Lung (tissue), 12 donors: ENCODE data around the gene NTRK2. TPM values are rescaled to one million over a fixed set of nuclear protein-coding genes. Genes with fewer than 3 reads are reported as not detected.

ENCODE experiments used
- ATAC-seq: fragments of 200-7000 bp; cut with Tn5 transposase; one replicate; pipeline ENCODE4 v1.9.1; 2020; ENCODE audit warnings: moderate number of reproducible peaks; ENCODE audit not compliant: insufficient read depth, low FRiP score
- DNase-seq, 3 donors: peaks; one replicate each; pipeline ENCODE4 v3.0.0-alpha.2; 2013 to 2017
- H3K27ac ChIP-seq, 2 donors: one replicate each; pipeline ENCODE4 v1.5.1; 2013; ENCODE audit warnings: mild to moderate bottlenecking in 2 of 2, moderate library complexity in 2 of 2, control low read depth in 1 of 2, inconsistent platforms in 1 of 2, low read depth in 1 of 2, low read length in 1 of 2
- H3K27me3 ChIP-seq, 3 donors: one replicate each; pipeline ENCODE4 v1.5.1; 2013; ENCODE audit warnings: low read length in 2 of 3; ENCODE audit not compliant: control insufficient read depth in 3 of 3, insufficient read depth in 3 of 3
- H3K36me3 ChIP-seq, 4 donors: one replicate each; pipeline ENCODE4 v1.5.1; 2013; ENCODE audit warnings: low read length in 4 of 4, mild to moderate bottlenecking in 1 of 4, moderate library complexity in 1 of 4; ENCODE audit not compliant: control insufficient read depth in 4 of 4, insufficient read depth in 4 of 4
- H3K4me1 ChIP-seq, 5 donors: one replicate each; pipeline ENCODE4 v1.5.1; 2013; ENCODE audit warnings: low read length in 5 of 5, mild to moderate bottlenecking in 2 of 5, moderate library complexity in 1 of 5; ENCODE audit not compliant: control insufficient read depth in 5 of 5, insufficient read depth in 5 of 5
- H3K4me3 ChIP-seq: one replicate; pipeline ENCODE4 v1.5.1; 2013; ENCODE audit warnings: mild to moderate bottlenecking, control low read depth, moderate library complexity
- H3K9ac ChIP-seq, 2 donors: one replicate each; pipeline ENCODE4 v1.5.1; 2013; ENCODE audit warnings: low read length in 2 of 2, control low read depth in 1 of 2; ENCODE audit not compliant: insufficient read depth in 1 of 2
- H3K9me3 ChIP-seq, 4 donors: one replicate each; pipeline ENCODE4 v1.5.1; 2013; ENCODE audit warnings: low read length in 3 of 4, mild to moderate bottlenecking in 1 of 4, moderate library complexity in 1 of 4; ENCODE audit not compliant: control insufficient read depth in 4 of 4, insufficient read depth in 3 of 4
- WGBS, 2 donors: extraction: QIAGEN DNeasy Blood & Tissue Kit; methylation state at CpG; one replicate each; pipeline ENCODE4 v1.1.7; 2013; 5-methylcytosine and 5-hydroxymethylcytosine counted together
- polyA plus RNA-seq, 2 donors: library from polyadenylated mRNA; stranded (reverse); fragments of 200-250 nt; gene quantifications; one replicate each; pipeline ENCODE4 v1.2.1, GENCODE V29; 2013
- total RNA-seq, 2 donors: library from RNA; depleted of rRNA in 1 of 2; stranded (reverse); fragments of >200 nt in 1 of 2; gene quantifications; one replicate each; pipeline ENCODE4 v1.2.1, GENCODE V29; 2014 to 2021
- TF ChIP-seq, protein P1 (sequence below): IDR thresholded peaks from 2 replicates; pipeline ENCODE4 v1.5.1; 2012; ENCODE audit warnings: mild to moderate bottlenecking; ENCODE audit errors: control extremely low read depth, extremely low read depth
- donor health status: control.
- donor health status: control.
- donor health status: Bipolar disorder and iron deficiency.
- donor health status: healthy.
- donor health status: DM: yes; HTN: yes; CAD: no.

Gene NTRK2
- total and polyA plus RNA-seq, 4 donors, result 0.33 to 14.4 (median 3.3) TPM

DNA sequence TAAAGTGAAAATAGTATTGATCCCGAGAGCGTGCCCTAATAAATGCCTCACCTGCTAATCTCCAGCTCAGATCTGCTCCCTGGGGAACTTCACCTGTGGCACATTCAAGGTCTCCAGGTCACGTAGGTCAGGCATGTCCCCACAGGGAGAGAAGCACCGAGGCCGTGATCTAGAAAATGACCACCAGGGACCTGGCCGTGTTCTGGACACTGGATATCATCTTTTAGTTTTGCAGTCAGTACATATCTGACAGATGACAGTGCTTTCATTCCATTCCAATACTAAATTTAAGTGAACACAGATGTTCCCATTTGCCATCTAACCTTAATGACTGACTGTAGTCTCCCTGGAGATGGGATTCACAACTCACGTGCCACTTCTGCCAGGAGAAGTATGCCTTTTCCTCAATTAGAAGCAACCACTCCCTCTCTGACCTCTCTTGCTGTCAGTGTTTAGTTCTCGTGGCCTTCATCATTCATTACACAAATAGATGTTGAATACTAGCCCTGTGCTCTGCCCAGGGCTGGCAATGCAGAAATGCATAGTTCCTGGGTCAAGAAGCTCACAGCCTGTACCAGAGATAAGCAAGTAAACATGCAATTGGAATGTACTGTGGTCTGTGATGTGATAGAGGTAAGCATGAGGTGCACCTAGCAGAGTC, 276.5 kb downstream of the NTRK2 start:
- Histone ChIP-seq H3K27ac (no peak overlapping the region), H3K4me1 (no peaks in the 10 kb centered on the region), H3K4me3 (no peak overlapping the region), H3K36me3 (no peaks in the 10 kb centered on the region), H3K27me3 (peaks cover 0 to 15% (median 10%) of the 10 kb centered on the region in 3 donors), H3K9me3 (no peaks in the 10 kb centered on the region), H3K9ac (no peak overlapping the region)
- 81 to 91% methylated on average over 8 of the region's 8 CpGs for WGBS, 2 donors
- TF ChIP-seq, protein P1, sequence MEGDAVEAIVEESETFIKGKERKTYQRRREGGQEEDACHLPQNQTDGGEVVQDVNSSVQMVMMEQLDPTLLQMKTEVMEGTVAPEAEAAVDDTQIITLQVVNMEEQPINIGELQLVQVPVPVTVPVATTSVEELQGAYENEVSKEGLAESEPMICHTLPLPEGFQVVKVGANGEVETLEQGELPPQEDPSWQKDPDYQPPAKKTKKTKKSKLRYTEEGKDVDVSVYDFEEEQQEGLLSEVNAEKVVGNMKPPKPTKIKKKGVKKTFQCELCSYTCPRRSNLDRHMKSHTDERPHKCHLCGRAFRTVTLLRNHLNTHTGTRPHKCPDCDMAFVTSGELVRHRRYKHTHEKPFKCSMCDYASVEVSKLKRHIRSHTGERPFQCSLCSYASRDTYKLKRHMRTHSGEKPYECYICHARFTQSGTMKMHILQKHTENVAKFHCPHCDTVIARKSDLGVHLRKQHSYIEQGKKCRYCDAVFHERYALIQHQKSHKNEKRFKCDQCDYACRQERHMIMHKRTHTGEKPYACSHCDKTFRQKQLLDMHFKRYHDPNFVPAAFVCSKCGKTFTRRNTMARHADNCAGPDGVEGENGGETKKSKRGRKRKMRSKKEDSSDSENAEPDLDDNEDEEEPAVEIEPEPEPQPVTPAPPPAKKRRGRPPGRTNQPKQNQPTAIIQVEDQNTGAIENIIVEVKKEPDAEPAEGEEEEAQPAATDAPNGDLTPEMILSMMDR, result no peak
- no peak for DNase-seq
- no peak for ATAC-seq

DNA sequence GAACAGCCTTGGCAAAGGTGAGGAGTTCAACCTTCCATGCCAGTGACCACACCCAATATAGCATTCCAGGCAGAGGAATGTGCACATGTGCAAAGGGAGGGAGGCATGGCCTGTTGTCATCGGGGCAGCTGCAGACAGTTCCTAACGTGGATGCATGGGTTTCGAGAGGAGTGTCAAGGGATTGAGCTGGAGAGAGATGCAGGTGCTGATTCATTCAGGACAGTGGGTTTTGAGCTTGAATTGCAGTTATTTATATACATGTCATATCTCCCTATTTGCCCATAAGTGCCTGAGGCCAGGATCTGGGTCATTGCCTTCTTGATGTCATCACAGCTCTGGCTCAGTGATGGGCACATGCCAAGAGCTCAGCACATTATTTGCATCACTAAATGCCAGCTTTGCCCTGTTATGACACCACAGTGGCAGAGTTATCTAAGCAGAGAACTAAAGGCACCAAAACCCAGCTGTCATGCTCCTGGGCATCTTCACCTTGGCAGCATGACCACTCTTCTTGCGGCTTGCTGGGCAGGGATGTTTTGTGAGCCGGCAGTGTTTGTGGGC, 278.0 kb downstream of the NTRK2 start:
- TF ChIP-seq, protein P1, result no peak
- no peak for ATAC-seq
- Histone ChIP-seq H3K4me3 (no peak overlapping the region), H3K27me3 (peaks cover 0 to 24% (median 9%) of the 10 kb centered on the region in 3 donors), H3K4me1 (no peaks in the 10 kb centered on the region), H3K36me3 (no peaks in the 10 kb centered on the region), H3K27ac (no peak overlapping the region), H3K9ac (no peak overlapping the region), H3K9me3 (no peaks in the 10 kb centered on the region)
- DNase-seq, result no peak
- WGBS, 2 donors, result 85 to 88% methylated on average over 5 of the region's 5 CpGs

DNA sequence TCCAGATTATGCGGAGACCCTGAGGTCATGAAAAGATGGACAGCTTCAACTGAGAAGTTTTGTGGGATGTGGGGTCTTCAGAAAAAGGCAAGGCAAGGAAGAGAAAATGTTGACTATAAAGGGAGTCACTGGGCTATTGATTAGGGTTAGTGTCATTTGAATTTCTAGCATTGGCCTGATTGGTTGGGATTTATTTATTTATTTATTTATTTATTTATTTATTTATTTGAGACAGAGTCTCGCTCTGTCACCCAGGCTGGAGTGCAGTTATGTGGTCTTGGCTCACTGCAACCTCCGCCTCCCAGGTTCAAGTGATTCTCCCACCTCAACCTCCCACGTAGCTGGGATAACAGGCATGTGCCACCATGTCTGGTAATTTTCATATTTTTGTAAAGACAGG, 279.7 kb downstream of the NTRK2 start:
- peaks cover 0 to 19% (median 12%) of the 10 kb centered on the region in 3 donors for H3K27me3 ChIP-seq
- no peaks in the 10 kb centered on the region for H3K4me1 ChIP-seq
- TF ChIP-seq, protein P1, result no peak
- H3K27ac ChIP-seq, result no peak overlapping the region
- ATAC-seq, result no peak
- no peak overlapping the region for H3K4me3 ChIP-seq
- 95 to 99% methylated on average over 4 of the region's 4 CpGs for WGBS, 2 donors
- H3K36me3 ChIP-seq, result no peaks in the 10 kb centered on the region
- DNase-seq, result no peak
- no peaks in the 10 kb centered on the region for H3K9me3 ChIP-seq
- no peak overlapping the region for H3K9ac ChIP-seq
